IMR-90 (cell line): ENCODE measurements around the gene TAF3. TPM values are rescaled to one million over a fixed set of nuclear protein-coding genes. Genes with fewer than 3 reads are reported as not detected.

Source experiments
- ATAC-seq: fragments of 200-7000 bp; cut with Tn5 transposase; 2 replicates; pipeline ENCODE4 v1.9.1; 2020; ENCODE audit warnings: low read depth, mild to moderate bottlenecking, moderate library complexity
- BruUV-seq: library from RNA; stranded (reverse); fragments of 400-500 nt; replicated peaks from 2 replicates; lab custom pipeline; 2021; lab: Mats Ljungman, UMichigan
- CTCF ChIA-PET: fragments of 300-600 bp; formaldehyde crosslinking; extraction: SDS; loops from one replicate; lab custom pipeline; 2021; ENCODE audit warnings: antibody characterized with exemption; lab: Yijun Ruan, JAX
- POLR2A ChIA-PET: fragments of 300-600 bp; sonication (Branson Sonifier 250); formaldehyde crosslinking; loops from one replicate; lab custom pipeline; 2022; ENCODE audit warnings: antibody characterized with exemption; ENCODE audit not compliant: unreplicated experiment; lab: Charles Lee
- DNase-seq: peaks from one replicate; pipeline ENCODE4 v3.0.0; 2013
- H2AFZ ChIP-seq: replicated peaks from 2 replicates; pipeline ENCODE3; 2013; ENCODE audit warnings: low read length, mild to moderate bottlenecking; ENCODE audit not compliant: poor library complexity
- H2AK5ac ChIP-seq: 2 replicates; pipeline ENCODE4 v1.6.1; 2013; ENCODE audit warnings: low read depth, low read length, inconsistent platforms
- H2AK9ac ChIP-seq: replicated peaks from 2 replicates; pipeline ENCODE3; 2013; ENCODE audit warnings: mild to moderate bottlenecking, low read depth, low read length, moderate library complexity; ENCODE audit not compliant: poor library complexity
- H2BK120ac ChIP-seq: 2 replicates; pipeline ENCODE4 v1.6.1; 2013; ENCODE audit warnings: low read depth, low read length, inconsistent platforms
- H2BK15ac ChIP-seq: 3 replicates; pipeline ENCODE4 v1.6.1; 2013; ENCODE audit warnings: low read depth, low read length, inconsistent platforms
- H2BK20ac ChIP-seq: 2 replicates; pipeline ENCODE4 v1.6.1; 2013; ENCODE audit warnings: low read depth, mild to moderate bottlenecking, inconsistent platforms, low read length, moderate library complexity
- H2BK5ac ChIP-seq: 2 replicates; pipeline ENCODE4 v1.6.1; 2013; ENCODE audit warnings: mild to moderate bottlenecking, low read depth, low read length, inconsistent platforms; ENCODE audit not compliant: poor library complexity, severe bottlenecking
- H3K14ac ChIP-seq: replicated peaks from 2 replicates; pipeline ENCODE4 v1.6.1; 2013; ENCODE audit warnings: low read depth, low read length, inconsistent platforms
- H3K18ac ChIP-seq: 2 replicates; pipeline ENCODE4 v1.6.1; 2013; ENCODE audit warnings: low read depth, low read length, control low read depth
- H3K23ac ChIP-seq: 2 replicates; pipeline ENCODE4 v1.6.1; 2013; ENCODE audit warnings: low read depth, low read length, inconsistent platforms
- H3K27ac ChIP-seq: 2 replicates; pipeline ENCODE4 v1.5.1; 2013; ENCODE audit warnings: mild to moderate bottlenecking, control low read depth, low read length; ENCODE audit not compliant: insufficient read depth
- H3K27me3 ChIP-seq: 2 replicates; pipeline ENCODE4 v1.6.1; 2013; ENCODE audit warnings: low read length; ENCODE audit not compliant: control insufficient read depth, insufficient read depth
- H3K36me3 ChIP-seq: 2 replicates; pipeline ENCODE4 v1.6.1; 2013; ENCODE audit warnings: low read length, mixed read lengths; ENCODE audit not compliant: control insufficient read depth, insufficient read depth
- H3K4ac ChIP-seq: 2 replicates; pipeline ENCODE4 v1.6.1; 2013; ENCODE audit warnings: low read depth, low read length, inconsistent platforms
- H3K4me1 ChIP-seq: 2 replicates; pipeline ENCODE4 v1.6.1; 2013; ENCODE audit warnings: low read length, mixed read lengths; ENCODE audit not compliant: control insufficient read depth, insufficient read depth
- H3K4me2 ChIP-seq: 2 replicates; pipeline ENCODE4 v1.6.1; 2013; ENCODE audit warnings: low read depth, mild to moderate bottlenecking, control low read depth, low read length, moderate library complexity
- H3K4me3 ChIP-seq: 2 replicates; pipeline ENCODE4 v1.5.1; 2013; ENCODE audit warnings: low read depth, mild to moderate bottlenecking, control low read depth, low read length, moderate library complexity; ENCODE audit not compliant: insufficient read depth
- H3K56ac ChIP-seq: 2 replicates; pipeline ENCODE4 v1.6.1; 2013; ENCODE audit warnings: low read length, inconsistent platforms; ENCODE audit not compliant: insufficient read depth; ENCODE audit errors: extremely low read depth
- H3K79me1 ChIP-seq, 2 experiments: 2 replicates each; pipeline ENCODE4 v1.6.1; 2013; ENCODE audit warnings: low read length in 2 of 2, inconsistent platforms in 1 of 2, low read depth in 1 of 2
- H3K9ac ChIP-seq: 2 replicates; pipeline ENCODE4 v1.6.1; 2013; ENCODE audit warnings: low read depth, low read length, control low read depth
- H3K9me1 ChIP-seq: 2 replicates; pipeline ENCODE4 v1.6.1; 2013; ENCODE audit warnings: low read length, inconsistent platforms; ENCODE audit not compliant: insufficient read depth
- H3K9me3 ChIP-seq: 2 replicates; pipeline ENCODE4 v1.6.1; 2013; ENCODE audit warnings: low read length; ENCODE audit not compliant: control insufficient read depth, insufficient read depth
- H4K20me1 ChIP-seq: 2 replicates; pipeline ENCODE4 v1.6.1; 2013; ENCODE audit warnings: low read length, inconsistent platforms; ENCODE audit not compliant: insufficient read depth
- H4K5ac ChIP-seq: 2 replicates; pipeline ENCODE4 v1.6.1; 2013; ENCODE audit warnings: mild to moderate bottlenecking, low read depth, low read length, control low read depth
- H4K8ac ChIP-seq, 2 experiments: 2 replicates each; pipeline ENCODE4 v1.6.1; 2013; ENCODE audit warnings: low read depth in 2 of 2, low read length in 2 of 2, control low read depth in 1 of 2, inconsistent platforms in 1 of 2
- H4K91ac ChIP-seq: 2 replicates; pipeline ENCODE4 v1.6.1; 2013; ENCODE audit warnings: low read depth, low read length, inconsistent platforms; ENCODE audit not compliant: insufficient read depth
- CEBPB ChIP-seq: IDR thresholded peaks from 2 replicates; pipeline ENCODE4 v1.6.1; 2012; ENCODE audit warnings: low read depth, low read length, improper control_type of control experiment
- CHD1 ChIP-seq: IDR thresholded peaks from 2 replicates; pipeline ENCODE4 v1.6.1; 2012; ENCODE audit warnings: low read depth, low read length, improper control_type of control experiment
- FOS ChIP-seq: fragments of 150-350 bp; IDR thresholded peaks from 2 replicates; pipeline ENCODE4 v1.6.1; 2016; ENCODE audit warnings: low read depth, low read length
- MAZ ChIP-seq: IDR thresholded peaks from 2 replicates; pipeline ENCODE4 v1.6.1; 2012; ENCODE audit warnings: low read depth, mild to moderate bottlenecking, low read length, improper control_type of control experiment, moderate library complexity, borderline replicate concordance
- MXI1 ChIP-seq: IDR thresholded peaks from 2 replicates; pipeline ENCODE4 v1.6.1; 2012; ENCODE audit warnings: low read depth, mild to moderate bottlenecking, low read length, moderate library complexity, borderline replicate concordance
- RAD21 ChIP-seq: IDR thresholded peaks from 2 replicates; pipeline ENCODE4 v1.6.1; 2012; ENCODE audit warnings: low read length, improper control_type of control experiment
- RCOR1 ChIP-seq: IDR thresholded peaks from 2 replicates; pipeline ENCODE4 v1.6.1; 2012; ENCODE audit warnings: mild to moderate bottlenecking, low read length, improper control_type of control experiment; ENCODE audit not compliant: insufficient replicate concordance
- WGBS, 2 experiments: methylation state at CpG; one replicate each; pipeline versions ENCODE4 v1.1.5 to v1.1.7; 2013; ENCODE audit warnings: missing lambda C conversion rate in 2 of 2; ENCODE audit not compliant: insufficient read length in 1 of 2; ENCODE audit errors: extremely low coverage in 2 of 2; 5-methylcytosine and 5-hydroxymethylcytosine counted together
- dilution Hi-C: fragments of 300-500 bp; cut with HindIII; formaldehyde crosslinking; loops from one replicate; pipeline ENCODE4 v1.14.3; 2018; ENCODE audit warnings: low sequenced_read_pairs; ENCODE audit not compliant: unreplicated experiment
- in situ Hi-C: fragments of 300-500 bp; cut with MboI; formaldehyde crosslinking; loops from 3 replicates; pipeline ENCODE4 v1.14.3; 2019; ENCODE audit warnings: low sequenced_read_pairs, inconsistent platforms, mixed read lengths
- intact Hi-C: fragments of 100-400 bp; cut with micrococcal nuclease; formaldehyde crosslinking; loops from 2 replicates; pipeline ENCODE4 v1.10.0; 2022
- polyA plus RNA-seq, 3 experiments: library from polyadenylated mRNA; depleted of rRNA; stranded (reverse); fragments of >200 nt; gene quantifications; 2 replicates each; pipeline ENCODE4 v1.2.3, GENCODE V29; 2012; ENCODE audit warnings: low replicate concordance in 1 of 3
- total RNA-seq: library from RNA; depleted of rRNA; stranded (reverse); fragments of >200 nt; gene quantifications from 2 replicates; pipeline ENCODE4 v1.2.3, GENCODE V29; 2012
- TF ChIP-seq, protein P1 (sequence below): fragments of 150-350 bp; IDR thresholded peaks from 2 replicates; pipeline ENCODE4 v1.6.1; 2016; ENCODE audit warnings: low read depth, mild to moderate bottlenecking, low read length, moderate library complexity, borderline replicate concordance

The TAF3 gene
- total and polyA plus RNA-seq, 2 of the 4 experiments (the other 2 are of a cell fraction) = 1.4 to 2.3 TPM

DNA sequence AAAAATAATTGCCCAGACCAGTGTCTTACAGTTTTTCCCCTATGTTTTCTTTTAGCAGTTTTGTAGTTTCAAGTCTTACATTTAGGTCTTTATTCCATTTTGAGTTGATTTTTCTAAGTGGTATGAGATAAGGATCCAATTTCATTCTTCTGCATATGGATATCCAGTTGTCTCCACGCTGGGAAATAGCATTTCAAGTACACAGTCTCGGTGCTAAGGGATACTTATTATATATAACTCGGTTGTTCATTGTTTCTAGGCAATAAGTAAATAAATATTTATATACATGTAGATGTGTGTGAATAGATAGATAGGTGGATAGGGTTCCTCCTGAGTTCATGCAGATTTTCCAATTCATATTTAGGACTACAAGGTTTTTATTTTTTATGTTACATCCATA lies 16.0 kb downstream of the TAF3 start:
- no peak overlapping the region for H2AK9ac ChIP-seq
- no peak overlapping the region for H3K9ac ChIP-seq
- dilution Hi-C loops (no loop called here), in situ Hi-C loops (no loop called here), intact Hi-C loops (no loop called here)
- H3K9me3 ChIP-seq = no peaks in the 10 kb centered on the region
- no peak overlapping the region for H4K5ac ChIP-seq
- peaks cover 3% of the 10 kb centered on the region; the same call in 1 of the 2 replicates for H3K36me3 ChIP-seq
- no peak overlapping the region for H2BK15ac ChIP-seq
- H3K56ac ChIP-seq = no peak overlapping the region
- TF ChIP-seq RCOR1 = no peak
- TF ChIP-seq CEBPB = no peak
- no peak for TF ChIP-seq MAZ
- TF ChIP-seq, protein P1, sequence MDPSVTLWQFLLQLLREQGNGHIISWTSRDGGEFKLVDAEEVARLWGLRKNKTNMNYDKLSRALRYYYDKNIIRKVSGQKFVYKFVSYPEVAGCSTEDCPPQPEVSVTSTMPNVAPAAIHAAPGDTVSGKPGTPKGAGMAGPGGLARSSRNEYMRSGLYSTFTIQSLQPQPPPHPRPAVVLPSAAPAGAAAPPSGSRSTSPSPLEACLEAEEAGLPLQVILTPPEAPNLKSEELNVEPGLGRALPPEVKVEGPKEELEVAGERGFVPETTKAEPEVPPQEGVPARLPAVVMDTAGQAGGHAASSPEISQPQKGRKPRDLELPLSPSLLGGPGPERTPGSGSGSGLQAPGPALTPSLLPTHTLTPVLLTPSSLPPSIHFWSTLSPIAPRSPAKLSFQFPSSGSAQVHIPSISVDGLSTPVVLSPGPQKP = no peak
- no peak for TF ChIP-seq FOS
- no peak for TF ChIP-seq MXI1
- no peak for TF ChIP-seq RAD21
- no peak for TF ChIP-seq CHD1
- H2BK5ac ChIP-seq = no peak overlapping the region
- H3K9me1 ChIP-seq = peaks cover 14% of the 10 kb centered on the region
- H3K4me3 ChIP-seq = no peak overlapping the region
- ChIA-PET CTCF (no interaction called here), POLR2A (no interaction called here)
- H3K4ac ChIP-seq = no peak overlapping the region
- BruUV-seq = no TSS peak
- no peak overlapping the region for H2AK5ac ChIP-seq
- H3K14ac ChIP-seq = no peak overlapping the region
- H4K20me1 ChIP-seq = no peaks in the 10 kb centered on the region; the same call in 1 of the 2 replicates
- no peak overlapping the region for H2BK20ac ChIP-seq
- no peak overlapping the region for H2BK120ac ChIP-seq
- 0 out of 2 replicates have a peak, but pooled peaks cover 2% of the 10 kb centered on the region for H3K4me1 ChIP-seq
- ATAC-seq (no peak), DNase-seq (no peak)
- H2AFZ ChIP-seq = no peak overlapping the region
- no peak overlapping the region for H4K91ac ChIP-seq
- H3K79me1 ChIP-seq = peaks cover 40 to 49% of the 10 kb centered on the region in 2 experiments
- H3K27me3 ChIP-seq = no peaks in the 10 kb centered on the region
- H3K18ac ChIP-seq = no peak overlapping the region
- WGBS, 2 experiments = no CpG with 5 or more reads among the region's 3 CpGs
- no peak overlapping the region for H3K4me2 ChIP-seq
- no peak overlapping the region for H4K8ac ChIP-seq
- no peak overlapping the region for H3K23ac ChIP-seq
- no peak overlapping the region for H3K27ac ChIP-seq
